ENCODE measurements around the gene TMEM59L. TPM values are rescaled to one million over a fixed set of nuclear protein-coding genes. Genes with fewer than 3 reads are reported as not detected.

Gene TMEM59L
- total and polyA plus RNA-seq, 2 of the 13 experiments (the other 11 are each of a cell fraction or from before 2014, with no cell fraction given) = 0.97 to 5.5 TPM

GRCh38 chr19:18612772-18613588 lies at the start of gene TMEM59L (continued):
- TF ChIP-seq HNF1A (IDR thresholded peaks at IDR 0.05; ENCODE audit: low read depth) (no peak), HNF1A (CRISPR knock-in tag; IDR thresholded peaks at IDR 0.05; ENCODE audit: borderline replicate concordance) (peak; percentile 3; the same call in 1 of the 2 replicates), ZNF644 (CRISPR knock-in tag; IDR thresholded peaks at IDR 0.05; ENCODE audit: low read depth) (no peak), ZBTB33 (CRISPR knock-in tag; IDR thresholded peaks at IDR 0.05) (0 out of 2 replicates have a peak, but pooled peaks have one; percentile 10), ZNF720 (CRISPR knock-in tag; IDR thresholded peaks at IDR 0.05) (no peak), ZNF264 (CRISPR knock-in tag; IDR thresholded peaks at IDR 0.05) (no peak), MEF2D (CRISPR knock-in tag; IDR thresholded peaks at IDR 0.05) (no peak), WIZ (CRISPR knock-in tag; IDR thresholded peaks at IDR 0.05) (no peak), CC2D1A (CRISPR knock-in tag; IDR thresholded peaks at IDR 0.05) (no peak), JUNB (CRISPR knock-in tag; IDR thresholded peaks at IDR 0.05; ENCODE audit: borderline replicate concordance) (no peak), MIER2 (CRISPR knock-in tag; IDR thresholded peaks at IDR 0.05) (no peak), ZBTB49 (CRISPR knock-in tag; IDR thresholded peaks at IDR 0.05; ENCODE audit: borderline replicate concordance) (no peak), REST (IDR thresholded peaks at IDR 0.05; ENCODE audit: borderline replicate concordance in 1 of 2, low read depth in 1 of 2, low read length in 2 of 2) (no peak), HIC2 (CRISPR knock-in tag; IDR thresholded peaks at IDR 0.05; ENCODE audit: low read depth) (no peak)
